KOPT-K1 (cell line): ENCODE measurements around the gene ZNF835.

Source experiments
- H3K27ac ChIP-seq: fragments of 200-600 bp; sonication (generic); 2 replicates; pipeline ENCODE4 v1.5.1; 2016; ENCODE audit warnings: antibody characterized with exemption, mild to moderate bottlenecking, low read depth, low read length; ENCODE audit not compliant: poor library complexity, severe bottlenecking
- H3K36me3 ChIP-seq: fragments of 200-600 bp; sonication (generic); 2 replicates; pipeline ENCODE4 v1.5.1; 2017; ENCODE audit warnings: antibody characterized with exemption, mild to moderate bottlenecking, low read length, moderate library complexity; ENCODE audit not compliant: insufficient read depth
- H3K9me3 ChIP-seq: fragments of 200-600 bp; sonication (generic); 2 replicates; pipeline ENCODE4 v1.5.1; 2017; ENCODE audit warnings: antibody characterized with exemption, low read length, mild to moderate bottlenecking; ENCODE audit not compliant: insufficient read depth, poor library complexity, severe bottlenecking

The ZNF835 gene

GRCh38 chr19:56671613-56671994 is at the start of gene ZNF835:
Gene ZNF835, minus strand, starts transcription at chr19:56671757. Its CDS starts 6,559 bp downstream, at chr19:56665198.
- H3K36me3 ChIP-seq: no peaks in the 10 kb centered on the region
- peaks cover 31% of the 10 kb centered on the region for H3K9me3 ChIP-seq
- H3K27ac ChIP-seq: no peak within 1 kb of the TSS

- Histone ChIP-seq H3K9me3 (no peaks in the 10 kb centered on the region), H3K27ac (no peak overlapping the region), H3K36me3 (no peaks in the 10 kb centered on the region)
These were observed 48.7 kb upstream of the ZNF835 start for GRCh38 chr19:56720281-56720680.

GRCh38 chr19:56718231-56718630 is 46.7 kb upstream of the ZNF835 start:
- H3K27ac ChIP-seq: no peak overlapping the region
- H3K9me3 ChIP-seq: peaks cover 3% of the 10 kb centered on the region
- no peaks in the 10 kb centered on the region for H3K36me3 ChIP-seq

GRCh38 chr19:56712611-56713276 is 41.2 kb upstream of the ZNF835 start:
- H3K9me3 ChIP-seq: peaks cover 3% of the 10 kb centered on the region
- H3K27ac ChIP-seq: no peak overlapping the region
- H3K36me3 ChIP-seq: no peaks in the 10 kb centered on the region

GRCh38 chr19:56710437-56710836 is 38.9 kb upstream of the ZNF835 start:
- Histone ChIP-seq H3K36me3 (no peaks in the 10 kb centered on the region), H3K9me3 (peaks cover 3% of the 10 kb centered on the region), H3K27ac (no peak overlapping the region)

GRCh38 chr19:56707821-56708220 is 36.3 kb upstream of the ZNF835 start:
- Histone ChIP-seq H3K27ac (no peak overlapping the region), H3K36me3 (no peaks in the 10 kb centered on the region), H3K9me3 (no peaks in the 10 kb centered on the region)

GRCh38 chr19:56705939-56706338 is 34.4 kb upstream of the ZNF835 start:
- Histone ChIP-seq H3K9me3 (no peaks in the 10 kb centered on the region), H3K27ac (no peak overlapping the region), H3K36me3 (no peaks in the 10 kb centered on the region)

GRCh38 chr19:56701895-56702294 is 30.3 kb upstream of the ZNF835 start:
- Histone ChIP-seq H3K9me3 (no peaks in the 10 kb centered on the region), H3K27ac (no peak overlapping the region), H3K36me3 (no peaks in the 10 kb centered on the region)

- Histone ChIP-seq H3K27ac (no peak overlapping the region), H3K9me3 (no peaks in the 10 kb centered on the region), H3K36me3 (no peaks in the 10 kb centered on the region)
These were observed 28.0 kb upstream of the ZNF835 start for GRCh38 chr19:56699552-56699951.

GRCh38 chr19:56692206-56692895 is 20.8 kb upstream of the ZNF835 start:
- H3K27ac ChIP-seq: no peak overlapping the region
- no peaks in the 10 kb centered on the region for H3K9me3 ChIP-seq
- H3K36me3 ChIP-seq: no peaks in the 10 kb centered on the region

- H3K36me3 ChIP-seq: no peaks in the 10 kb centered on the region
- H3K9me3 ChIP-seq: no peaks in the 10 kb centered on the region
- no peak overlapping the region for H3K27ac ChIP-seq
These were observed 19.1 kb upstream of the ZNF835 start for GRCh38 chr19:56690670-56691069.

- no peak overlapping the region for H3K27ac ChIP-seq
- H3K9me3 ChIP-seq: no peaks in the 10 kb centered on the region
- H3K36me3 ChIP-seq: no peaks in the 10 kb centered on the region
These were observed 17.6 kb upstream of the ZNF835 start for GRCh38 chr19:56689198-56689597.

- Histone ChIP-seq H3K27ac (no peak overlapping the region), H3K36me3 (no peaks in the 10 kb centered on the region), H3K9me3 (no peaks in the 10 kb centered on the region)
These were observed 15.5 kb upstream of the ZNF835 start for GRCh38 chr19:56687031-56687430.

GRCh38 chr19:56683116-56683515 is 11.6 kb upstream of the ZNF835 start:
- no peak overlapping the region for H3K27ac ChIP-seq
- peaks cover 4% of the 10 kb centered on the region for H3K9me3 ChIP-seq
- H3K36me3 ChIP-seq: no peaks in the 10 kb centered on the region

GRCh38 chr19:56681702-56682101 is 10.1 kb upstream of the ZNF835 start:
- Histone ChIP-seq H3K9me3 (peaks cover 8% of the 10 kb centered on the region), H3K27ac (no peak overlapping the region)

GRCh38 chr19:56678205-56678604 is 6.6 kb upstream of the ZNF835 start:
- H3K36me3 ChIP-seq: no peaks in the 10 kb centered on the region
- H3K9me3 ChIP-seq: peaks cover 8% of the 10 kb centered on the region
- no peak overlapping the region for H3K27ac ChIP-seq

More at GRCh38 chr19:56681702-56682101, 10.1 kb upstream of the ZNF835 start:
- no peaks in the 10 kb centered on the region for H3K36me3 ChIP-seq
